T-cell (primary cell): ENCODE data around the gene AHSP. TPM values are rescaled to one million over a fixed set of nuclear protein-coding genes. Genes with fewer than 3 reads are reported as not detected.
A peak's percentile ranks its signal among the peaks of the same experiment; 100 is the strongest.

ENCODE experiments used
- ATAC-seq, 4 experiments: fragments of 200-7000 bp in 3 of 4; fragments of 150-1000 bp in 1 of 4; cut with Tn5 transposase; replicated peaks in 1 of 4; 1 replicate in 3 of 4; 2 replicates in 1 of 4; pipeline ENCODE4 v1.10.0; 2021; ENCODE audit warnings: moderate library complexity in 3 of 4, mild to moderate bottlenecking in 2 of 4, moderate number of reproducible peaks in 1 of 4
- CTCF ChIA-PET, 2 donors: fragments of 300-600 bp; sonication (Branson Sonifier 250); formaldehyde crosslinking; loops; one replicate each; lab custom pipeline; 2022; ENCODE audit warnings: antibody characterized with exemption in 2 of 2; lab: Charles Lee
- POLR2A ChIA-PET, 2 donors: fragments of 300-600 bp; sonication (Branson Sonifier 250); formaldehyde crosslinking; loops; one replicate each; lab custom pipeline; 2022; ENCODE audit warnings: antibody characterized with exemption in 2 of 2; lab: Charles Lee
- DNase-seq, 35 experiments: peaks; one replicate each; pipeline versions ENCODE4 v3.0.0 to v3.0.0-alpha.2; 2013 to 2023
- H3K27ac ChIP-seq: one replicate; pipeline ENCODE4 v1.5.1; 2013; ENCODE audit warnings: low read length
- H3K27me3 ChIP-seq, 2 experiments: replicated peaks in 1 of 2; 1 replicate in 1 of 2; 2 replicates in 1 of 2; pipeline versions ENCODE4 v1.6.1 to v1.7.0; 2013; ENCODE audit warnings: low read length in 1 of 2, mixed read lengths in 1 of 2; ENCODE audit not compliant: control insufficient read depth in 2 of 2, insufficient read depth in 2 of 2; ENCODE audit errors: extremely low read depth in 1 of 2
- H3K36me3 ChIP-seq, 2 donors: 1 replicate in 1 of 2; 2 replicates in 1 of 2; pipeline versions ENCODE4 v1.6.1 to v1.7.0; 2013; ENCODE audit warnings: low read length in 1 of 2; ENCODE audit not compliant: control insufficient read depth in 2 of 2, insufficient read depth in 1 of 2; ENCODE audit errors: extremely low read depth in 1 of 2
- H3K4me1 ChIP-seq, 2 experiments: 1 replicate in 1 of 2; 2 replicates in 1 of 2; pipeline versions ENCODE4 v1.6.1 to v1.7.0; 2013; ENCODE audit warnings: low read length in 2 of 2, mixed read lengths in 1 of 2; ENCODE audit not compliant: insufficient read depth in 2 of 2, control insufficient read depth in 1 of 2; ENCODE audit errors: extremely low read depth in 1 of 2
- H3K4me3 ChIP-seq, 2 donors: 1 replicate in 1 of 2; 2 replicates in 1 of 2; pipeline versions ENCODE4 v1.5.1 to v1.7.0; 2013; ENCODE audit warnings: mild to moderate bottlenecking in 2 of 2, low read length in 1 of 2, moderate library complexity in 1 of 2; ENCODE audit not compliant: control insufficient read depth in 1 of 2; ENCODE audit errors: extremely low read depth in 1 of 2
- H3K9me3 ChIP-seq: 2 replicates; pipeline ENCODE4 v1.7.0; 2013
- H3K27ac Mint-ChIP-seq, 2 donors: one replicate each; pipeline ENCODE4 v1.8.0; 2020 to 2021; ENCODE audit warnings: mild to moderate bottlenecking in 2 of 2, mixed read lengths in 2 of 2
- H3K27me3 Mint-ChIP-seq, 2 donors: one replicate each; pipeline ENCODE4 v1.8.0; 2021 to 2022; ENCODE audit warnings: mixed read lengths in 2 of 2
- H3K36me3 Mint-ChIP-seq: one replicate; pipeline ENCODE4 v1.8.0; 2021; ENCODE audit warnings: mixed read lengths
- H3K4me1 Mint-ChIP-seq, 3 donors: one replicate each; pipeline ENCODE4 v1.8.0; 2020 to 2022; ENCODE audit warnings: mixed read lengths in 3 of 3, mild to moderate bottlenecking in 1 of 3
- H3K4me3 Mint-ChIP-seq, 3 donors: one replicate each; pipeline ENCODE4 v1.8.0; 2020 to 2022; ENCODE audit warnings: mild to moderate bottlenecking in 3 of 3, mixed read lengths in 3 of 3, moderate library complexity in 3 of 3
- H3K9me3 Mint-ChIP-seq, 3 donors: one replicate each; pipeline ENCODE4 v1.8.0; 2020 to 2022; ENCODE audit warnings: mixed read lengths in 3 of 3
- WGBS: methylation state at CpG from one replicate; pipeline ENCODE4 v1.1.5; 2013; ENCODE audit warnings: missing lambda C conversion rate; ENCODE audit not compliant: insufficient coverage; 5-methylcytosine and 5-hydroxymethylcytosine counted together
- total RNA-seq, 35 experiments: library from RNA in 6 of 35; stranded (reverse) in 6 of 35; fragments of 120-200 nt in 1 of 35; gene quantifications; one replicate each; pipeline versions ENCODE4 v1.2.1 to v1.2.4 and lab custom pipeline; 2013 to 2026

The AHSP gene
- total RNA-seq, 5 donors from 2014 or later (not counting 1 experiment from before 2014, with no cell fraction given), result not detected

DNA sequence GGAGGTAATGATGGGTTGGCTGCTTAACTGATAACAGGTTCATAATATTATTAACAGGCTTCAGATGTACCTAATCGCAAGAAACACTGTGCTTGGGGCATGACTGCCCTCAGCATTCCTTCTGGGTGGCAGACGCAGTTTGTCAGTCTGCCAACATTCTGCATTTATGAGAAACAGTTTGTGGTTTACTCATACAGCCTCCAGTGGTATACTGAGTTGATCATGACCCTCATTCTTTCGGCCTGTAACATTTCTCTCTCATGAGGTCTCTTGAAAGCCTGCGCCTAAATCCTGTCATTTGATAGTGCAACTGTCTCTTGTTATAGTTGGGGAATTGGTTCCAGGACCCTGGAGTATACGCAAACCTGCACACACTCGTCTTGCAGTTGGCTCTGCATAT is 14.6 kb upstream of the AHSP start:
- Mint-ChIP-seq H3K9me3 (peaks cover 0 to 3% (median 2%) of the 10 kb centered on the region in 3 donors), H3K4me1 (peaks cover 23% of the 10 kb centered on the region in 3 donors), H3K27ac (no peak overlapping the region), H3K36me3 (no peaks in the 10 kb centered on the region), H3K4me3 (no peak overlapping the region), H3K27me3 (peaks cover 0 to 10% of the 10 kb centered on the region in 2 donors)
- WGBS, result 79% methylated on average over 3 of the region's 6 CpGs
- no peak for ATAC-seq
- no peaks in the 10 kb centered on the region for H3K36me3 ChIP-seq
- H3K9me3 ChIP-seq, result no peaks in the 10 kb centered on the region
- DNase-seq, result no peak
- no peak overlapping the region for H3K4me3 ChIP-seq
- peaks cover 0 to 3% of the 10 kb centered on the region in 2 experiments for H3K27me3 ChIP-seq
- H3K4me1 ChIP-seq, result peaks cover 4 to 19% of the 10 kb centered on the region in 2 experiments
- no peak overlapping the region for H3K27ac ChIP-seq
- CTCF ChIA-PET, result no interaction called here
- POLR2A ChIA-PET, result no interaction called here

GRCh38 chr16:31513884-31514283 is 13.8 kb upstream of the AHSP start:
- peaks cover 16 to 19% (median 18%) of the 10 kb centered on the region in 3 donors for H3K4me1 Mint-ChIP-seq
- no peaks in the 10 kb centered on the region for H3K36me3 Mint-ChIP-seq
- Histone ChIP-seq H3K36me3 (no peaks in the 10 kb centered on the region), H3K27me3 (peaks cover 0 to 6% of the 10 kb centered on the region in 2 experiments), H3K4me3 (no peak overlapping the region), H3K4me1 (peaks cover 3 to 13% of the 10 kb centered on the region in 2 experiments), H3K9me3 (no peaks in the 10 kb centered on the region), H3K27ac (no peak overlapping the region)
- peaks cover 0 to 3% (median 2%) of the 10 kb centered on the region in 3 donors for H3K9me3 Mint-ChIP-seq
- peaks cover 0 to 10% of the 10 kb centered on the region in 2 donors for H3K27me3 Mint-ChIP-seq
- POLR2A ChIA-PET, result no interaction called here
- DNase-seq (no peak), ATAC-seq (no peak)
- H3K4me3 Mint-ChIP-seq, result no peak overlapping the region
- peak overlapping the region in 1 of 2 donors; percentile 28 for H3K27ac Mint-ChIP-seq
- CTCF ChIA-PET, result no interaction called here

DNA sequence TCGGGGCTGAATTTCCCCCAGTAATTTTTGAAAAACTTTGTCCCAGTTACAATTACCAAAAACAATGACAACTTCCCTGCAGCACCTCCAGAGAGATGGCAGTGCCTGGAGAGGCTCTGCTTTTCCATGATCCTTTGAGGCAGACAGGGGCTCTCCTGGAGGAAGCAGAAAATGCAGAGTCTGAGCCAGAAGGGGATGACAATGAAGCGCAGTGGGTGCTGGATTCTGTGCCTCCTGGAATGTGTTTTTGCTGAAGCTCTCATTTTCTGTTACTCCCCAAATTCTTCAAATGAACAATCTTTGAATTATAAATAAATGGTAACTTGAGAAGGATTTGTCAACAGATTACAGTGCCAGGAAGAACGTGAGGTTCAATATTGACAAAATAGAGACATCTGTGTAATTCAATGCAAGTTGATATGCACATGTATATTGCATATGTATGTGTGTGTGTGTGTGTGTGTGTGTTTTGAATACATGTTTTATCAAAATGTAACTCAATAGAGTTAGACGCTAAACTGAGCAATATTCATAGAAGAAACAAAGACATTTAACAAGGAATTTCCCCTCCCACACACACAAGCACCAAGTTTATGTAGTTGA is 9.8 kb upstream of the AHSP start:
- DNase-seq, result no peak
- no CpG with 5 or more reads among the region's 4 CpGs for WGBS
- Histone ChIP-seq H3K27me3 (peaks cover 0 to 10% of the 10 kb centered on the region in 2 experiments), H3K4me3 (no peak overlapping the region), H3K9me3 (no peaks in the 10 kb centered on the region), H3K4me1 (no peaks in the 10 kb centered on the region), H3K27ac (no peak overlapping the region), H3K36me3 (no peaks in the 10 kb centered on the region)
- CTCF ChIA-PET, result no interaction called here
- H3K36me3 Mint-ChIP-seq, result no peaks in the 10 kb centered on the region
- POLR2A ChIA-PET, result no interaction called here
- no peak overlapping the region for H3K4me3 Mint-ChIP-seq
- no peaks in the 10 kb centered on the region for H3K4me1 Mint-ChIP-seq
- ATAC-seq, result no peak
- H3K9me3 Mint-ChIP-seq, result peaks cover 0 to 3% (median 2%) of the 10 kb centered on the region in 3 donors
- no peak overlapping the region for H3K27ac Mint-ChIP-seq
- H3K27me3 Mint-ChIP-seq, result peaks cover 0 to 10% of the 10 kb centered on the region in 2 donors

DNA sequence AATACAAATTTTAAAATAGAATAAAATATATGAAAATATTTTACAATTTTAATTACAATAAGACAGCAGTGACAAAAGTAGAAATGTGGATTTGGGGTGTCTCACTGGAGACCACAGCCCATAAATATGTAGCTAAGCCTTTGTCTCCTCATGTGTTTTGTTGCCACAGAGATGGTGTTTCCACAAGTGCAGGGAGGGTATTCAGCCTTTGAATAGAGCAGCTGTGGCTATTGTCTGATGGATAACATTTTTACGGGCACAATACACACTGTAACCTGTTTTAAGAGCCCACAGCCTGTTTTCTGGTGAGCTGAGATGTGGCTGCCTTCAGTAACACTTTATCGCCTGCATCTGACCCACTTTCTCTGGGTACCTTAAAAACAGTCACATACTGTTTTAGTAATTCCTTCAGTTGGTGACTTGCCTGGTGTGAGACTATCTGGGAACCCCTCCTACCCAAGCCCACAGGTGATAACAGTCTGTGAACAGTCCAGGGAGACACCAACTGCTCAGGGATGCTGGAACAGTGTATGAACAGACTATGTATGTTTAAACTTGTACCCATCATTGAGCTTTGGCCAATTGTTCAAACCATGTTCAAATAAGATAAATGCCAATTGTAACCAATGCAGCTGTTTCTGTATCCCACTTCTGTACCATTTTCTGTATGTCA is 7.8 kb upstream of the AHSP start:
- Mint-ChIP-seq H3K4me3 (no peak overlapping the region), H3K36me3 (no peaks in the 10 kb centered on the region), H3K9me3 (peaks cover 0 to 3% (median 2%) of the 10 kb centered on the region in 3 donors), H3K27ac (no peak overlapping the region), H3K4me1 (no peaks in the 10 kb centered on the region), H3K27me3 (peaks cover 0 to 10% of the 10 kb centered on the region in 2 donors)
- H3K4me1 ChIP-seq, result no peaks in the 10 kb centered on the region
- no peaks in the 10 kb centered on the region for H3K36me3 ChIP-seq
- H3K9me3 ChIP-seq, result no peaks in the 10 kb centered on the region
- ATAC-seq, result no peak
- no CpG with 5 or more reads among the region's 2 CpGs for WGBS
- no peak overlapping the region for H3K4me3 ChIP-seq
- ChIA-PET CTCF (no interaction called here), POLR2A (no interaction called here)
- H3K27ac ChIP-seq, result no peak overlapping the region
- DNase-seq, result no peak
- peaks cover 0 to 10% of the 10 kb centered on the region in 2 experiments for H3K27me3 ChIP-seq

DNA sequence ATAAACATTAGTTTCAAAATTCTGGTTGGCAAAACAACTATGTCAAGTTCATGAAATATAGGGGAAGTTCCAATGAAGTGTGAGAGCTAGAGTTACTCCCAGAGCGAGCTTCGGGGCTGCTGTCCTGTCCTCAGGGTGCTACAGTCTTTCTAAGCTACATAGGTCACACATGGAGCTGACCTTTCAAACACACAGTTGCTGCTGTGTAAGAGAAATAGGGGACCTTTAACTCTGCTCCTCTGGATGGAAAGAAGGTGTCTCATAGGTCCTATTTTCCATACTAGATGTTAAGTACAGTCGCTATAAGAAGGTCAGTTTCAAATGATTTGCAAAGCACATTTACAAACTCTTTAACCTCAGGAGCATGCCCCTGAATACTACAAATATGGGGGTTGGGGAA is 6.3 kb upstream of the AHSP start:
- ChIA-PET CTCF (no interaction called here), POLR2A (no interaction called here)
- Mint-ChIP-seq H3K4me1 (no peaks in the 10 kb centered on the region), H3K4me3 (no peak overlapping the region), H3K27ac (no peak overlapping the region), H3K36me3 (no peaks in the 10 kb centered on the region), H3K27me3 (peaks cover 0 to 8% of the 10 kb centered on the region in 2 donors), H3K9me3 (peaks cover 0 to 3% (median 2%) of the 10 kb centered on the region in 3 donors)
- H3K4me3 ChIP-seq, result no peak overlapping the region
- peaks cover 0 to 9% of the 10 kb centered on the region in 2 experiments for H3K27me3 ChIP-seq
- no peak for DNase-seq
- no peak for ATAC-seq
- H3K27ac ChIP-seq, result no peak overlapping the region
- H3K9me3 ChIP-seq, result no peaks in the 10 kb centered on the region
- H3K36me3 ChIP-seq, result no peaks in the 10 kb centered on the region
- 90% methylated on average over 2 of the region's 3 CpGs for WGBS
- no peaks in the 10 kb centered on the region for H3K4me1 ChIP-seq

DNA sequence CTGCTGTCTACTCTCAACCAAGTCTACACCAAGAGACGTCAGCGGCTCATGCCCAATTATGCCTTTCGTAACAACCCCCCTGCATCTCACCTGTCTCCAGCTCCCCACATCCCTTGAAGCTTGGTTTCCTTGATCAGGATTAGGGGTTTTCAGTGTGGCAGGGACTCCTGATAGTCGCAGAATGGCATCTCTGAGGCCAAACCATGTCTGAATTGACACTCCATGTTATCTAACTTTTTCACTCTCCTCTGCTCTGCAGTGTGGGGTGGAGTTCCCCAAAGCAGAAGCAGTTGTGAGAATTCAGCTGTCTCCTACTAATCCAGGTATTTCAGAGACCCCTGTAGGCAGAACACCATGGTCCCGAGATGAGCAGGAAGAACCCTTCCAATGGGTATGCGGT is 5.6 kb upstream of the AHSP start:
- no CpG with 5 or more reads among the region's 6 CpGs for WGBS
- H3K27ac ChIP-seq, result no peak overlapping the region
- DNase-seq, result no peak
- Mint-ChIP-seq H3K4me3 (no peak overlapping the region), H3K9me3 (no peaks in the 10 kb centered on the region), H3K27me3 (peaks cover 0 to 7% of the 10 kb centered on the region in 2 donors), H3K27ac (no peak overlapping the region), H3K36me3 (no peaks in the 10 kb centered on the region), H3K4me1 (no peaks in the 10 kb centered on the region)
- H3K4me3 ChIP-seq, result no peak overlapping the region
- H3K27me3 ChIP-seq, result peaks cover 0 to 7% of the 10 kb centered on the region in 2 experiments
- H3K9me3 ChIP-seq, result no peaks in the 10 kb centered on the region
- ChIA-PET CTCF (no interaction called here), POLR2A (no interaction called here)
- no peak for ATAC-seq
- no peaks in the 10 kb centered on the region for H3K36me3 ChIP-seq
- H3K4me1 ChIP-seq, result no peaks in the 10 kb centered on the region
